Osteoblast (primary cell): Measurements from ENCODE around the gene MTFR1L. TPM values are rescaled to one million over a fixed set of nuclear protein-coding genes. Genes with fewer than 3 reads are reported as not detected.

Experiments used
- DNase-seq: peaks from one replicate; pipeline ENCODE4 v3.0.0; 2011; ENCODE audit warnings: low spot score, mixed read lengths; ENCODE audit not compliant: insufficient read length; ENCODE audit errors: missing footprints
- H2AFZ ChIP-seq: 2 replicates; pipeline ENCODE4 v1.6.0; 2011; ENCODE audit warnings: mild to moderate bottlenecking, low read length
- H3K27ac ChIP-seq: 2 replicates; pipeline ENCODE4 v1.5.1; 2011; ENCODE audit warnings: mild to moderate bottlenecking, low read depth, low read length, moderate library complexity
- H3K27me3 ChIP-seq: 2 replicates; pipeline ENCODE4 v1.6.0; 2012; ENCODE audit warnings: mild to moderate bottlenecking, control low read depth, inconsistent platforms, low read length, moderate library complexity; ENCODE audit not compliant: insufficient read depth
- H3K36me3 ChIP-seq: 2 replicates; pipeline ENCODE4 v1.5.1; 2011; ENCODE audit warnings: mild to moderate bottlenecking, low read length, control low read depth, moderate library complexity; ENCODE audit not compliant: insufficient read depth
- H3K4me1 ChIP-seq: 2 replicates; pipeline ENCODE4 v1.5.1; 2011; ENCODE audit warnings: mild to moderate bottlenecking, low read length, control low read depth, moderate library complexity; ENCODE audit not compliant: insufficient read depth
- H3K4me2 ChIP-seq: 2 replicates; pipeline ENCODE4 v1.6.0; 2011; ENCODE audit warnings: mild to moderate bottlenecking, low read length; ENCODE audit not compliant: insufficient read depth
- H3K4me3 ChIP-seq: fragments of 200-600 bp; sonication (generic); 3 replicates; pipeline ENCODE4 v1.5.1; 2012; ENCODE audit warnings: mild to moderate bottlenecking, low read length, inconsistent platforms; ENCODE audit not compliant: insufficient read depth
- H3K79me2 ChIP-seq: 2 replicates; pipeline ENCODE4 v1.6.0; 2012; ENCODE audit warnings: mild to moderate bottlenecking, low read length, control low read depth, inconsistent platforms; ENCODE audit not compliant: insufficient read depth
- H3K9me3 ChIP-seq: 2 replicates; pipeline ENCODE4 v1.5.1; 2011; ENCODE audit warnings: low read depth, low read length, control low read depth
- H4K20me1 ChIP-seq: 2 replicates; pipeline ENCODE4 v1.6.0; 2012; ENCODE audit warnings: mild to moderate bottlenecking, low read length, control low read depth; ENCODE audit not compliant: insufficient read depth
- total RNA-seq: library from RNA; depleted of rRNA; stranded (reverse); fragments of >200 nt; gene quantifications from 2 replicates; pipeline ENCODE4 v1.2.3, GENCODE V29; 2012
- TF ChIP-seq, protein P1 (sequence below): IDR thresholded peaks from 2 replicates; pipeline ENCODE4 v1.5.1; 2011; ENCODE audit warnings: mild to moderate bottlenecking, low read depth, low read length, moderate library complexity; ENCODE audit errors: extremely low read depth

MTFR1L gene
- 46.6 and 47.4 TPM in 2 replicates for total RNA-seq

- DNase-seq = peak; percentile 99
- TF ChIP-seq, protein P1, sequence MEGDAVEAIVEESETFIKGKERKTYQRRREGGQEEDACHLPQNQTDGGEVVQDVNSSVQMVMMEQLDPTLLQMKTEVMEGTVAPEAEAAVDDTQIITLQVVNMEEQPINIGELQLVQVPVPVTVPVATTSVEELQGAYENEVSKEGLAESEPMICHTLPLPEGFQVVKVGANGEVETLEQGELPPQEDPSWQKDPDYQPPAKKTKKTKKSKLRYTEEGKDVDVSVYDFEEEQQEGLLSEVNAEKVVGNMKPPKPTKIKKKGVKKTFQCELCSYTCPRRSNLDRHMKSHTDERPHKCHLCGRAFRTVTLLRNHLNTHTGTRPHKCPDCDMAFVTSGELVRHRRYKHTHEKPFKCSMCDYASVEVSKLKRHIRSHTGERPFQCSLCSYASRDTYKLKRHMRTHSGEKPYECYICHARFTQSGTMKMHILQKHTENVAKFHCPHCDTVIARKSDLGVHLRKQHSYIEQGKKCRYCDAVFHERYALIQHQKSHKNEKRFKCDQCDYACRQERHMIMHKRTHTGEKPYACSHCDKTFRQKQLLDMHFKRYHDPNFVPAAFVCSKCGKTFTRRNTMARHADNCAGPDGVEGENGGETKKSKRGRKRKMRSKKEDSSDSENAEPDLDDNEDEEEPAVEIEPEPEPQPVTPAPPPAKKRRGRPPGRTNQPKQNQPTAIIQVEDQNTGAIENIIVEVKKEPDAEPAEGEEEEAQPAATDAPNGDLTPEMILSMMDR = no peak
- H4K20me1 ChIP-seq = peaks cover 42% of the 10 kb centered on the region
Observed at GRCh38 chr1:25819491-25820246, at the start of gene MTFR1L. MTFR1L (plus strand) TSS chr1:25819954; CDS start chr1:25823105, 3,151 bp downstream.

GRCh38 chr1:25770541-25771220, 49.1 kb upstream of the MTFR1L start:
- Histone ChIP-seq H4K20me1 (no peaks in the 10 kb centered on the region), H3K4me2 (no peak overlapping the region), H3K4me1 (no peaks in the 10 kb centered on the region), H2AFZ (no peak overlapping the region), H3K36me3 (no peaks in the 10 kb centered on the region), H3K27me3 (no peaks in the 10 kb centered on the region), H3K9me3 (no peaks in the 10 kb centered on the region), H3K27ac (no peak overlapping the region), H3K79me2 (no peaks in the 10 kb centered on the region), H3K4me3 (no peak overlapping the region)
- DNase-seq = peak; percentile 65
- TF ChIP-seq, protein P1 = no peak

More at GRCh38 chr1:25819491-25820246, at the start of gene MTFR1L:
- Histone ChIP-seq H3K4me3 (peak within 1 kb of the TSS; percentile 96), H3K9me3 (no peaks in the 10 kb centered on the region), H2AFZ (peak within 1 kb of the TSS; percentile 89), H3K4me1 (peaks cover 30% of the 10 kb centered on the region), H3K27ac (peak within 1 kb of the TSS; percentile 86), H3K79me2 (peaks cover 50% of the 10 kb centered on the region), H3K27me3 (no peaks in the 10 kb centered on the region), H3K4me2 (peak within 1 kb of the TSS; percentile 84), H3K36me3 (peaks cover 18% of the 10 kb centered on the region)

DNA sequence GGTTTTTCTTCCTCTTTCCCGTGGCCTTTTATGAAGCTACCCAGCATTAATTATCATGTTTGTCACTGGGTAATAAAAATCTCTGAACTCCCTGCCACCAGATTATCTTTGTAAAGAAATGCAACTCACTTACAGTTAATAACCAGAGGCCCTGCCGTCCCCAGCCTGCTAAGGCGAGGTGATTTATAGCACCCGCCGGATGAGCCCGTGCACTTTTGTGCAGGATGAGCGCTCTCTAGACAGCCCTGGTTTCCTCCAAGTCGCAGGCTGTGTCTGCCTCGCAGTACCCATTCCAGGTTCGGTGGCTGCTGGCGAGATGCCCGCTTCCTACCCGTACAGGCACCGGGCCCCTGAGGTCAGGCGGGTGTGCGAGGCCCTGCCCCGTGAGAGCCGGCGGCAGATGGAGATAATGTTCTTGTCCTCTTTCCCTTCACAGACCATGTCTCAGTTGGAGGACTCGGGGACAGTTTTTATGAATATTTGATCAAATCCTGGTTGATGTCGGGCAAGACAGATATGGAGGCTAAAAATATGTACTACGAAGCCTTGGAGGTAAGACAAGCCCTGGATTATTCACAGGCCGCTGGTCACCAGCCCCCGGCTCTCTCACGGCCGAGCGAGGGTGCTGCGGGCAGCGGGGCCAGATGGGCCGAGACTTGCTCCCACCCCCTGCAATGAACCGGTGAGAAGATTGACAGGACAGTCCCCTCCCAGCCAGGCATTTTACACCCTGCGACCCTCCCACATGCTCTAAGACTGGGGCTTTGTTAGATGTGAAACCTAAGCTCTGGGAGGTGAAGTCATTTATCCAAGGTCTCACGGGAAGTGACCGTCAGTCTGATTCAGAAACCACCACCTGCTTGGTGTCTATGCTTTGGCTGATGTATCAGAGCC, 48.3 kb upstream of the MTFR1L start:
- no peak overlapping the region for H2AFZ ChIP-seq
- no peaks in the 10 kb centered on the region for H3K27me3 ChIP-seq
- no peaks in the 10 kb centered on the region for H3K79me2 ChIP-seq
- no peaks in the 10 kb centered on the region for H4K20me1 ChIP-seq
- no peaks in the 10 kb centered on the region for H3K4me1 ChIP-seq
- peak; percentile 54 for DNase-seq
- no peaks in the 10 kb centered on the region for H3K9me3 ChIP-seq
- no peaks in the 10 kb centered on the region for H3K36me3 ChIP-seq
- TF ChIP-seq, protein P1 = no peak
- H3K4me3 ChIP-seq = no peak overlapping the region
- no peak overlapping the region for H3K4me2 ChIP-seq
- no peak overlapping the region for H3K27ac ChIP-seq
